Measurements from ENCODE around the gene EPC2. TPM values are rescaled to one million over a fixed set of nuclear protein-coding genes. Genes with fewer than 3 reads are reported as not detected.
A peak's percentile ranks its signal among the peaks of the same experiment; 100 is the strongest.

Gene EPC2
- polyA plus RNA-seq, 3 donors: 1.4 to 19.2 (median 2.0) TPM

GRCh38 chr2:148746973-148747372 lies 102.4 kb downstream of the EPC2 start:
- Mint-ChIP-seq H3K27ac (peak overlapping the region in 1 of 7 donors; percentile 43), H3K36me3 (peaks cover 30 to 31% of the 10 kb centered on the region in 2 donors), H3K4me1 (no peaks in the 10 kb centered on the region), H3K9me3 (no peaks in the 10 kb centered on the region), H3K4me3 (no peak overlapping the region), H3K27me3 (ENCODE audit: low read depth in 3 of 3) (no peaks in the 10 kb centered on the region)
- no peak for TF ChIP-seq CTCF (IDR thresholded peaks at IDR 0.05)
- no peak overlapping the region for H3K9ac ChIP-seq (ENCODE audit: insufficient read depth, low read length, poor library complexity, severe bottlenecking)
- DNase-seq: no peak
- no peak overlapping the region for H3K4me2 ChIP-seq (replicated peaks; ENCODE audit: extremely low read depth, low read length, poor library complexity, severe bottlenecking)
- peaks cover 0 to 22% of the 10 kb centered on the region in 2 donors for H3K36me3 ChIP-seq (replicated peaks in 1 of 2; ENCODE audit: control insufficient read depth in 1 of 2, insufficient read depth in 2 of 2, low read length in 2 of 2)
- H3K27me3 ChIP-seq (ENCODE audit: control insufficient read depth in 2 of 2, insufficient read depth in 2 of 2, low read length in 2 of 2): no peaks in the 10 kb centered on the region
- no peaks in the 10 kb centered on the region for H3K9me3 ChIP-seq (replicated peaks in 1 of 2; ENCODE audit: control insufficient read depth in 1 of 2, insufficient read depth in 1 of 2, low read length in 2 of 2)
- H4K20me1 ChIP-seq (ENCODE audit: insufficient read depth, low read length): peaks cover 81% of the 10 kb centered on the region
- H3K79me2 ChIP-seq (ENCODE audit: insufficient read depth, low read length): peaks cover 18% of the 10 kb centered on the region
- H3K4me3 ChIP-seq (replicated peaks in 1 of 3; ENCODE audit: low read depth in 2 of 3, low read length in 3 of 3): no peak overlapping the region
- H3K4me1 ChIP-seq (ENCODE audit: control insufficient read depth in 1 of 2, insufficient read depth in 2 of 2, low read length in 2 of 2): no peaks in the 10 kb centered on the region
- H3K27ac ChIP-seq (ENCODE audit: low read depth in 1 of 2, low read length in 2 of 2): no peak overlapping the region
- H2AFZ ChIP-seq (ENCODE audit: insufficient read depth, low read depth, low read length, poor library complexity, severe bottlenecking): no peak overlapping the region
- intact Hi-C loops (cut with micrococcal nuclease): no loop called here
- WGBS (ENCODE audit: insufficient coverage): 100% methylated on average over 1 of the region's 1 CpG

- H3K9me3 ChIP-seq (replicated peaks in 1 of 2; ENCODE audit: control insufficient read depth in 1 of 2, insufficient read depth in 1 of 2, low read length in 2 of 2): no peaks in the 10 kb centered on the region
- WGBS (ENCODE audit: insufficient coverage): 80% methylated on average over 1 of the region's 4 CpGs
- H3K79me2 ChIP-seq (ENCODE audit: insufficient read depth, low read length): no peaks in the 10 kb centered on the region
Observed at GRCh38 chr2:148751907-148752306, 107.4 kb downstream of the EPC2 start.

More at GRCh38 chr2:148751907-148752306, 107.4 kb downstream of the EPC2 start:
- Mint-ChIP-seq H3K4me3 (no peak overlapping the region), H3K27me3 (ENCODE audit: low read depth in 3 of 3) (no peaks in the 10 kb centered on the region), H3K4me1 (no peaks in the 10 kb centered on the region), H3K36me3 (peaks cover 38 to 39% of the 10 kb centered on the region in 2 donors), H3K9me3 (no peaks in the 10 kb centered on the region), H3K27ac (no peak overlapping the region)
- no peak overlapping the region for H3K27ac ChIP-seq (ENCODE audit: low read depth in 1 of 2, low read length in 2 of 2)
- TF ChIP-seq CTCF (IDR thresholded peaks at IDR 0.05): no peak
- no peak overlapping the region for H3K4me2 ChIP-seq (replicated peaks; ENCODE audit: extremely low read depth, low read length, poor library complexity, severe bottlenecking)
- H4K20me1 ChIP-seq (ENCODE audit: insufficient read depth, low read length): peaks cover 70% of the 10 kb centered on the region
- no peaks in the 10 kb centered on the region for H3K27me3 ChIP-seq (ENCODE audit: control insufficient read depth in 2 of 2, insufficient read depth in 2 of 2, low read length in 2 of 2)
- peaks cover 16 to 52% of the 10 kb centered on the region in 2 donors for H3K36me3 ChIP-seq (replicated peaks in 1 of 2; ENCODE audit: control insufficient read depth in 1 of 2, insufficient read depth in 2 of 2, low read length in 2 of 2)
- H3K4me3 ChIP-seq (replicated peaks in 1 of 3; ENCODE audit: low read depth in 2 of 3, low read length in 3 of 3): no peak overlapping the region
- no peaks in the 10 kb centered on the region for H3K4me1 ChIP-seq (ENCODE audit: control insufficient read depth in 1 of 2, insufficient read depth in 2 of 2, low read length in 2 of 2)
- intact Hi-C loops (cut with micrococcal nuclease): no loop called here
- DNase-seq: no peak
- no peak overlapping the region for H3K9ac ChIP-seq (ENCODE audit: insufficient read depth, low read length, poor library complexity, severe bottlenecking)
- H2AFZ ChIP-seq (ENCODE audit: insufficient read depth, low read depth, low read length, poor library complexity, severe bottlenecking): no peak overlapping the region
